Activated T-cell treated with anti-CD3 and anti-CD28 coated beads for 48 hours (primary cell): Measurements from ENCODE around the gene HES5.

Experiments used
- DNase-seq: peaks from one replicate; pipeline ENCODE4 v3.0.0-alpha.2; 2020; ENCODE audit warnings: low read depth

HES5 gene

DNA sequence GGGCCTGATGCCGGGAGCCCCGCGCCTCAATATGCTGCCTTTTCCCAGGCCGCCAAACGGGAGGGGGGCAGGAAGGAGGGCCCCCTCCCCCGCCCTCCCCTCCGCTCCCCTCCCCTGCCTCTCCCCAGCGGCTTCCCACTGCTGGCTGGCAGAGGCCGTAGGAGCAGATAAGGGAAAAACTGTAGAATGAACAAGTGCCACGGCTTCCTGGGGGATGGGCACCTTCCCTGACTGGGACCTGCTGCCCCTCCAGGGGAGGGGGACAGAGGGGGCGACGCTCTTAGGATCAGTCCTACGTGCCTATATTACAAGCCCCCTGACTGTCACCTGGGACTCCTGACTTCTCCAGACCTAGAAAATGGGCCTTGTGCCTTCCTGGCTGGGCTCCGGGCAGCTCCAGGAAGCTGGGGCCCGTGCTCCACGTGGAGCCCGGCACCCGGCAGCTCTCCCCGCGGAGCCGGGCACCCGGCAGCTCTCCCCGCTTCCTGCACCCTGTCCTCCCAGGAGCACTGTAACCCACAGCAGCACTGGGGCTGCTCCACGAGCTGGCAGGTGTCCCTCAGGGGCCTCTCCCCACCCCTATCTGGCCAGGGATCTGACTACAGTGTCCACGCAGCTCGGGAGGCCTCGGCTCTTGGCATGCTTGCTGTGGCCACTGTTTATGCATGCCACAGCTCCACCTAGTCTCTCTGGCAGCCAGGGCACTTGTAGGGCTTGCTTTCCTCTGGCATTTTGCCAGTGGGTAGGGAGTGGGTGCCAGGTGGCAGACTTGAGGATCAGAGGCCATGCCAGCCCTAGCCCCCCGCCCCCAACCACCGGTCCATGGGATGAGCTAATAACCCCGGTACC lies 674 bp upstream of the HES5 start:
- no peak for DNase-seq

DNA sequence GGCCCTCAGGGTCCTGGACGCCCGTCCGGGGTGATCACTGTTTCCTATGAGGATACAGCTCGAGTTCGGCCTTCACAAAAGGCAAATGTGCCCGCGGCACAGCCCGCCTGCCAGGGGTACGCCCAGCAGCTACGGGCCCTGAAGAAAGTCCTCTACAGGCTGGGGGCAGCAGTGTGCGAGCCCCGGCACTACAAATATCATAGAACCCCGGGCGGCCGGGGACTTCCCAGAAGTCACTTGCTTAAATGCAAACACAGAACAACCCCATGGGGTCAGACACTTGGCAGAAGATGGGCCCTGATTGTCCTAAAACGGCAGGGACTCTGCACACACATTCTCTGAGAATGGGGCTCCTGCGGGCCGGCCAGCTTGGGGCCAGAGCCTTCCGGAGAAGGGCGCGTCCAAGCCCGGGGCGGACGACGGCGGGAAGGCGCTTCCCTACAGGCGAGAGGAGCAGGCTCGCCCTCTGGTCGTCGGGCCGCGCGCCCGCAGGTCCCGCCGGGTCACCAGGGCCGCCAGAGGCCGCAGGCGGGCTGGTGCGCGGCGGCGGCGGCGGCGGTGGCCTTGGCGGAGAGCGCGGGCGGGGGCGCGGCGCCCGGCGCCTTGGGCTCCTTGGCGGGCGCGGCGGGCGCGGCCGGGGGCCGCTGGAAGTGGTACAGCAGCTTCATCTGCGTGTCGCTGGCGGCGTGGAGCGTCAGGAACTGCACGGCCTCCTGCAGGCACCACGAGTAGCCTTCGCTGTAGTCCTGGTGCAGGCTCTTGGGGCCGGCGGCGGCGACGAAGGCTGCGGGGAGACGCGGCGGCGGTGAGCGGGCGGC lies 888 bp downstream of the HES5 start:
- DNase-seq = no peak

DNA sequence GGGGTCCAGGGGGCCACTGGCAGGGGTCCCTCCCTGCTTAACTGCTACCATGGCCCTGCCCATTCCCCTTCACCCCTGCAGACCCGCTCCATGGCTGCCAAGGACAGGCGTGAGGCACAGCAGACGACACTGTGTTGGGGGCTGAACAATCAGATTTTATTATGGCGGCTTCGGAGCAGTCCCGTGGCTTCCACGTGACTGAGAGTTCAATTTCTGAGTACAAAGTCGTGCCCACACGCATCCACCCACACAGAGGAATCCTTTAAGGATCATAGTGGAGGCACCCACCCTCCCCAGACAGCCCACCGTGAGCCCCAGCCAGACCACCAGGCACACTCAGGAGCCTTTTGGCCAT lies 1.5 kb downstream of the HES5 start:
- no peak for DNase-seq

GRCh38 chr1:2528016-2528415 lies 2.0 kb downstream of the HES5 start:
- no peak for DNase-seq

- DNase-seq = no peak
Measured at GRCh38 chr1:2527556-2527860, 2.6 kb downstream of the HES5 start.

GRCh38 chr1:2526824-2527555 lies 3.1 kb downstream of the HES5 start:
- DNase-seq = peak; percentile 67

- peak; percentile 88 for DNase-seq
Measured at GRCh38 chr1:2525920-2526823, 3.9 kb downstream of the HES5 start, which contains the start of gene PANK4. TSS of gene PANK4 (minus strand) at chr1:2526596. CDS start at chr1:2526587, 9 bp downstream.

DNA sequence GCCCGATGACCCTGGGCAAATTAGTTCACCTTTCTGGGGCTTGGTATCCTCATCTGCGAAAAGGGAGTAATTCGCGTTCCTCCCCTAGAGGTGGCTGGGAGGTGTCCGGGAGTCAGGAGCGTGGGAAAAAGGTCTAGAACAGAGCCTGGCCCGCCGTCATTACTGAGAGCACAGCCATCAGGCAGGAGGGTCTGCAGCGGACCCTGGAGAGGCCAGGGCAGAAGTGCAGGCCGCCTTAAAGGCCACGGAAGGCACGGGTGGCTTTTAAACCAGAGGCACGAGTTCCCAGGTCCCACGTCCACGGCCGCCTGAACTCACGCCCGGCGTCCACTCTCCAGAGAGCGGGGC lies 4.5 kb downstream of the HES5 start:
- DNase-seq = no peak

DNA sequence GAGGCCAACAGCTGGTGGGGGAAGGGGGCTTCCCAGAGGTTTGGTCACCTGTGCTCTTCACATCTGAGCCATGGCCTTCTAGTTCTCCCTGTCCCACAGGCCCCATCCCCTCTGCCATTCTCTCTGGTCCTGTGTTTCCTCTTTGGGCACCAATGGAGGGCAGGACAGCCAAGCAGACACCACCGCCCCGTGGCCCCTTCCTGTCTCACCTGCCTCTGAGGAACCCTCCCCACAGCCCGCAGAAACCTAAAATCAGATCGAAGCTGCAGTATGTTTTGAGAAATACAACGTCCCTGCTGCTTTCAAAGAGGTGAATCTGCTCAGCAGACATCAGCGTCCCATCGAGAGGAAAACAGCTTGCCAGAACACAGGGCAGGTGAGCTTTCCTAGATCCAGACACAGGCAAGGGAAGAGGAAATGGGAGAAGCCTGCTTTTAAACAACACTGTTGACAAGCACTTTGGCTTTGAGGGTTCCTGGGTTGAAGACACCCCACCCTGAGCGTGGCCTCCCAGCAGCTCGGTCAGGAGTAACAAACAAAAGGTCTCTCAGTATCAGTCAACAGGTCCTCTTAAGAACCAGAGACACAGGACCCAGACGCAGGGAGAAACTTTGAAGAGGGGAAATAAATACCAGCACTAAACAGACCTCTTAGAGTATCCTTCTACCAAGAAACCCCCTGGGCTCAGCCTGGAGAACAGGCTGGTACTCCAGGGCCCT lies 6.0 kb downstream of the HES5 start:
- DNase-seq = no peak

DNA sequence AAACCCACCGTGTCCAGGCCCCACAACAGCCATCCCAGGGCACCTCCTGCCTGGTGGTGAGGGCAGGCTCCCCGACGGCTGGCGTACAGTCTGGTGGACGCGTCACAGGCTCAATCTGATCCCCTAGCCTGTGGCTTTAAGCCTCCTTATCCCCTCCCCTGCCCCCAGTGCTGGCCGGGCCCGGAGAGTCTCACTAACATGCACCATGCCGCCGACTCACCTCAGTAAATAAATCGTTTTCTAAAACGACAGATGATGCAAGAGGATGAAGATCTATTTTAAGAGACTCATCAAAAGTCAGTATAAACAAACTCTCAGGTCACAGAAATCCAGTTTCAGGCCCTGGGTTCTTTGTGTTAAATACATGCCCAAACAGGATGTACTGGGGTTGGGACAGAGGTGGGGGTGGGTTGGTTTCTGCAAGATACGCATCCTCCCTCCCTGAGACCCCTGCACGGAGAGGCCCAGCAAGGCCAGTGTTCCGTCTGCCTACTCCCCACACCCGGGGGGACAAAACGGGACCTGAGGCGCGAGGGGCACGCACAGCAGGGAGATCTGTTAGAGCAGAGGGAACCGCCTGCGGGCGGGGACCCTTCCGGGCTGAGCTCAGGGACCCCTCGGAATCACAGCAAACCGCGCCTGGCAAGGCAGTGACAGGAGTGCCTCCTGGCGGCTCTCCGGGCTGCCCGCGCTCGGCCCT lies 6.7 kb downstream of the HES5 start:
- no peak for DNase-seq

DNA sequence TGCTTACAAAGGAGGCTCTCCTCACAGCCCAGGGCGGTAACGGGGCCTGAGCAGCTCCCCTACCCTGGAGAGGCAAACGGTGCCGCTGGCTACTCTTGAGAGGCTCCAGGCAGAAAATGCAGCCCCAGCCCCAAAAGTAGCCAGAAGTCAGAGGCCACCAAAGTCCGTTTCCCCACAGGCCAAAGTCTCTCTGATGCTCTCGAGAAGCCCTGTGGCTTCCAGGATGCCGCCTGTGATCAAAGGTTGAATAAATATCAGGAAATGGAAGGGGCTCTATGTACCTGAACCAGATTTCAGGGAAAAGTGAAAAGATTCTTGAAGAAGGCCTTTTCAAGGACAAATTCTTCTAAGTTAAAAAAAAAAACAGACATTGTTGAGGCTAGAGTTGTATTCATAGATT lies 7.8 kb downstream of the HES5 start:
- DNase-seq = no peak

DNA sequence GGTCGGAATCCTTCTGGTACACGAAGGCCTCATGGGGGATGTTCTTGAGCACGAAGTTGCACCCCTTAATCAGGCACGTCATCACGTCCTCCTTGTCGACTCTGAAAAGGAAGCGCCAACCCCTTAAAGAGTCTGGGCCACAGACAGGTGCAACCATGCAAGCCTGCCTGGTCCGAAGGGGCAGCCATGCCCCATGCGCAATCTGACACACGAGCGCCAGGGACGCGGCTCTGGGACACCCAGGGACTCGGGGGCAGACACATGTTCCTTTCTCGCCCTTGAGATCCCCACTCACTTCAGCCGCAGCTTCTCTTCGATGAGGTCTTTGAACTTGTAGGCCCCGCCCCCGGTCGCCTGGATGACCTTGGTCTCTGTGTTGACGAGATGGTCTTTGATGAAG lies 9.3 kb downstream of the HES5 start:
- DNase-seq = no peak

DNA sequence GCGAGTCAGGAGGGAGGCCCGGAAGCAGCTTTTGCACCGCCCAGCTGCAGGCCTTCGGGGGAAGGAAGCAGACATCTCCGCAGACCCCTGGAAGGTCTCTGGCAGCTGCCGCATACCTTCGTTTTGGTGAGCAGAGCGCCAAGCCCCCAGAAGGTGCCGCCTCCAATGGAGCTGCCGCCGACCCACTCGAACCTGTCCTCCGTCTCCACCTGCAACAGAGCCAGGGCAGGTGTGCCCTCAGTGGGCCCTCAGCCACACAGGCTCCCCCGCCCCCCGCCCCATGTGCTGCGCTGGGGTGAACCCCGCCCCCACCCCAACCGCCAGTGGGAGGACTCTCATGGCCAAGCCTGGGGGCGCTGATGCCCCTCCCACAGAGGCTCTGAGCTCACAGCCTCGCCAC lies 9.9 kb downstream of the HES5 start:
- DNase-seq = no peak

DNA sequence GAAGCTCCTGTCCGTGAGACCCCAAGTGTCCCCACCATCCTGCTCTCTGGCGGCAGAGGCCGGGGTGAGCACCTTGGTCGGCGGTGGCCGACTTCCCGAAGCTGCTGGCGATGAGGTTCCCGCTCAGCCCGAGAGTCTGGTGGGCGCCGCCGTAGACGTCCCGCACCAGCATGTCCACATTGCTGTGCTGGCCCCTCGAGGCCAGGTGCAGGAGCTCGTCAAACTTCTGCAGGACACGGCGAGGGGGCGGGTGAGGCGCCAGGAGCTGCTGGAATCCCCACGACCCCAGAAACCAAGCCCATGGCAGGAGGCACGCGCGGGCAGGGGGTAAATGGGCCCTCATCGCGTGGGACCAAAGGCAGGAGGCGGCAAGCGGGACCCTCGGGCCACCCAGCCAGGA lies 10.3 kb downstream of the HES5 start:
- DNase-seq = no peak

DNA sequence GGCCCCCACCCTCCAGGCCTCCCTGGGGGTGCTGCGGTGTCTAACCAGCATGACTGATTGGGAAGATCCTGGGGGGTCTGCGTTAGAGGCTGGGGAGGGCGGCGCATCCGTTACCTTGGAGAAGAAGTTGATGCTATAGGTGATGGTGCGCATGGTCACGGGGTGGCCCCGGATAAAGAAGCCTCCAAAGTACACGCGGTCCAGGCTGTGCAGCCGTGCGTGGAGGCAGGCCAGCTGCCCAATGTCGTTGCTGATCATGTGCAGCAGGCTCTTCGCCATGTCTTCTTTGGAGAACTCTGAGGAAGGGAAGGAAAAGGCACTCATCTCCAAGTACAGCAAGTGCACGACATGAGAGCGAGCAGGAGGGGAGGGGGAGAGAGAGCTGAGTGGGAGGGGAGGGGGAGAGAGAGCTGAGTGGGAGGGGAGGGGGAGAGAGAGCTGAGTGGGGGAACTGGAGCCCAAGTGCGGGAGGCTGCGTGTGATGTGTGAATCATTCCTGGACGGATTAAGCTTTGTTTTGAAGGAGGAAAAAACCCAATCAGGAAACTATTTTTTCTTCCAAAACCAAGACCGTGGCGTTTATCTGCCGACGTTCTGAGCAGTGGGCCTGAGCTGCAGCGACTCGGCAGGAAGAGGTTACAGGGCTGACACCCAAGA lies 10.9 kb downstream of the HES5 start:
- no peak for DNase-seq

DNA sequence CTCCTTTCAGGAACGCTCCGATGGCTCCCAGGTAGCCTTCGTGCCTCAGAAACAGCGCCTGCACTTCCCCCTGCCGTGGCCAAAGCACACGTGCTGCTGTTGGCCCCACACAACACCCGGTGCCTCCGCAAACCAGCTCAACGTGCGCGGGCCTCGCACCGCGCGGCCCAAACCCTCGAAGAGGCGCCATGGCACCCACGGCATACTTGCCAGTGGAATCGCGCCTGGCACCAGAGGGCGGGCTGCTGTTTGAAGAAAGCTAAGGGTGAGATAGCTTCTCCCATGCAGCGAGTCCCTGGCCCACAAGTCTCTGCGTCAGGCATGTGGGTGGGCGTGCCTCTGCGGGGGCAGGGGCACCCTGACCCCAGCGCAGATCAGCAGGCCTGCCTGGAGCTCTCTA lies 11.5 kb downstream of the HES5 start:
- DNase-seq = no peak

- DNase-seq = no peak
Measured at GRCh38 chr1:2517966-2518365, 12.1 kb downstream of the HES5 start.

DNA sequence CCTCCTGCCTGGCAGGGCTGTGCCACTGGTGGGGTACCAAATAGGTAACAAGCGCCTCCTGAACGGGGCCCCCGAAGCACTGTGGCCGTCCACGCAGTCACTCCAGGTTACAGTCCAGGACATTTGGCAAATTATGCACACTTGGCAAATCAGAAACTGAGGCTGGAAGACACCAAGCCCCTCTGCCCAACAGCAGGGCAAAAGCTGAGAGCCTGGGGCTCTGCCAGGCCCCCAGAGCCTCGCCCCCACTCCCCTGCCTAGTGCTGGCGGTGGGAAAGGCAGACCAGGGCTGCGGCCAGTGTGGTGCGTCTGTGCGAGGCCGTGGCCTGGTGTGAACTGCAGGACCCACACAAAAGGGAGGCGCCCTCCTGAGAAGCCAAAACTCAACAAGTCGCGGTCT lies 13.1 kb downstream of the HES5 start:
- no peak for DNase-seq

- DNase-seq = no peak
Measured at GRCh38 chr1:2516124-2516523, 13.9 kb downstream of the HES5 start.

DNA sequence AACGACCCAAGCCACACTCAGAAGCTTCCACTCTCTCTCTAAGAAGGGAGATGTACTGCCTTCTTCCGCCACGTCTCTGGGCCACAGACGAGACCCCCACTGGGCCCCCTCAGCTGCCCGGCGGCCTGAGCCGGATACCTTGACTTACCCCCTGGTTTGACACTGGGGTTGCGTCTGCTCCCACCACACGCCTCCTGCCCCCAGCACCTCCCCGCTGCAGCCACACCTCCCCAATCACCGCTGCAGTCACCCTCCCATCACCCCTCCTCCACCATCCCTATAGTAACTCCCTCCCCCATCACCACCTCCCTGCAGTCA lies 14.3 kb downstream of the HES5 start:
- DNase-seq = no peak
